Keratinocyte (primary cell): ENCODE data around the gene WFDC2. TPM values are rescaled to one million over a fixed set of nuclear protein-coding genes. Genes with fewer than 3 reads are reported as not detected.

ENCODE experiments used
- DNase-seq: peaks from one replicate; pipeline ENCODE4 v3.0.0-alpha.2; 2011; ENCODE audit warnings: low read depth, missing footprints, low spot score
- FAIRE-seq: peaks from 2 replicates; lab custom pipeline; 2011; peaks lifted over from hg19 to GRCh38; lab: Jason Lieb, UNC
- H2AFZ ChIP-seq: 2 replicates; pipeline ENCODE4 v1.6.0; 2012; ENCODE audit warnings: low read length, control low read depth, inconsistent platforms; ENCODE audit not compliant: control insufficient read depth
- H3K27ac ChIP-seq: 2 replicates; pipeline ENCODE4 v1.5.1; 2011; ENCODE audit warnings: low read length; ENCODE audit not compliant: control insufficient read depth, insufficient read depth
- H3K27me3 ChIP-seq: 3 replicates; pipeline ENCODE4 v1.6.0; 2011; ENCODE audit warnings: low read length; ENCODE audit not compliant: control insufficient read depth, insufficient read depth; ENCODE audit errors: extremely low read depth
- H3K36me3 ChIP-seq, 2 experiments: 2 replicates in 1 of 2; 3 replicates in 1 of 2; pipeline ENCODE4 v1.5.1; 2011; ENCODE audit warnings: low read length in 2 of 2, mild to moderate bottlenecking in 1 of 2; ENCODE audit not compliant: control insufficient read depth in 2 of 2, insufficient read depth in 2 of 2; ENCODE audit errors: extremely low read depth in 1 of 2
- H3K4me1 ChIP-seq: 3 replicates; pipeline ENCODE4 v1.5.1; 2011; ENCODE audit warnings: low read length; ENCODE audit not compliant: control insufficient read depth, insufficient read depth; ENCODE audit errors: extremely low read depth
- H3K4me2 ChIP-seq: 3 replicates; pipeline ENCODE4 v1.6.0; 2011; ENCODE audit warnings: low read depth, low read length; ENCODE audit not compliant: control insufficient read depth, insufficient read depth; ENCODE audit errors: extremely low read depth
- H3K4me3 ChIP-seq, 3 experiments: fragments of 200-600 bp in 1 of 3; sonication (generic) in 1 of 3; 2 replicates in 2 of 3; 3 replicates in 1 of 3; pipeline ENCODE4 v1.5.1; 2011 to 2016; ENCODE audit warnings: low read length in 3 of 3, mild to moderate bottlenecking in 3 of 3, control low read depth in 2 of 3, inconsistent platforms in 1 of 3, low read depth in 1 of 3, mixed read lengths in 1 of 3, mixed run types in 1 of 3, moderate library complexity in 1 of 3; ENCODE audit not compliant: control insufficient read depth in 2 of 3, insufficient read depth in 2 of 3; ENCODE audit errors: extremely low read depth in 1 of 3
- H3K79me2 ChIP-seq: 2 replicates; pipeline ENCODE4 v1.6.0; 2012; ENCODE audit warnings: low read length; ENCODE audit not compliant: control insufficient read depth, insufficient read depth
- H3K9ac ChIP-seq: 3 replicates; pipeline ENCODE4 v1.6.0; 2011; ENCODE audit warnings: low read length; ENCODE audit not compliant: control insufficient read depth, insufficient read depth; ENCODE audit errors: extremely low read depth
- H3K9me1 ChIP-seq: 3 replicates; pipeline ENCODE4 v1.6.0; 2011; ENCODE audit warnings: low read length; ENCODE audit not compliant: control insufficient read depth, insufficient read depth; ENCODE audit errors: extremely low read depth
- H3K9me3 ChIP-seq: 2 replicates; pipeline ENCODE4 v1.5.1; 2012; ENCODE audit warnings: low read depth, low read length; ENCODE audit not compliant: control insufficient read depth
- H4K20me1 ChIP-seq: 3 replicates; pipeline ENCODE4 v1.6.0; 2011; ENCODE audit warnings: low read length; ENCODE audit not compliant: control insufficient read depth, insufficient read depth; ENCODE audit errors: extremely low read depth
- EZH2 ChIP-seq: IDR thresholded peaks from one replicate; pipeline ENCODE4 v1.6.1; 2012; ENCODE audit warnings: inconsistent platforms, mild to moderate bottlenecking, low read length, moderate library complexity
- dilution Hi-C: fragments of 300-500 bp; cut with MboI; formaldehyde crosslinking; loops from one replicate; pipeline ENCODE4 v1.7.0; 2020; ENCODE audit warnings: low sequenced_read_pairs; ENCODE audit not compliant: extremely low pct_ligation_motif_present
- polyA plus RNA-seq, 5 experiments: library from polyadenylated mRNA; depleted of rRNA in 3 of 5; stranded (reverse) in 3 of 5; stranded (forward) in 1 of 5; unstranded in 1 of 5; fragments of >200 nt; gene quantifications; 1 replicate in 1 of 5; 2 replicates in 3 of 5; 3 replicates in 1 of 5; pipeline versions ENCODE4 v1.2.1 to v1.2.3, GENCODE V29; 2011 to 2012; ENCODE audit warnings: missing spikeins in 2 of 5, low read depth in 1 of 5, low replicate concordance in 1 of 5
- TF ChIP-seq, protein P1 (sequence below), 3 experiments: IDR thresholded peaks in 1 of 3; conservative IDR thresholded peaks in 1 of 3; optimal IDR thresholded peaks in 1 of 3; 2 replicates in 2 of 3; 3 replicates in 1 of 3; pipeline versions ENCODE3 to v1.5.1; 2011; ENCODE audit warnings: low read length in 3 of 3, mild to moderate bottlenecking in 3 of 3, moderate library complexity in 2 of 3, control low read depth in 1 of 3, inconsistent platforms in 1 of 3; ENCODE audit not compliant: insufficient read depth in 2 of 3; ENCODE audit errors: extremely low read depth in 1 of 3

Gene WFDC2
- polyA plus RNA-seq, 1 donor (not counting 4 experiments of a cell fraction or from before 2014, with no cell fraction given), result not detected

DNA sequence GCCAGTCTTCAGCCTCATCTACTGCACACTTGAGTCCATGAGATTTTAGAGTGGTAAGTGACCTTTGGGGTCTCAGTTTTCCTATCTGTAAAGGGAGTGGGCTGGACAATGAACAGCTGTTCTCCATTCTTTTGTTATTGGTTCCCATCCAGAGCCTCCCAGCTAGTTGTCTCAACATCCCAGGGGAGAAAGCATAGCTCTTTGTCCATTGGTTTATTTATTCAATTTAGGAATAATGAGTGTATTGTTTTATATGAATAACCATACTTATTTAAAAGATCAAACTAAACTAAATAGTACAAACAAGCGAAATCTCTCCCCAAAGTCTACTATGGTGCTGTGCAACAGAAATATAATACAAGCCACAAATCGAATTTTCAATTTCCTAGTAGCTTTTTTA is 39.9 kb upstream of the WFDC2 start:
- no peak overlapping the region for H3K9ac ChIP-seq
- no peaks in the 10 kb centered on the region for H4K20me1 ChIP-seq
- H3K36me3 ChIP-seq, result peaks cover 2 to 6% of the 10 kb centered on the region in 2 experiments
- DNase-seq (no peak), FAIRE-seq (no peak)
- TF ChIP-seq, protein P1, sequence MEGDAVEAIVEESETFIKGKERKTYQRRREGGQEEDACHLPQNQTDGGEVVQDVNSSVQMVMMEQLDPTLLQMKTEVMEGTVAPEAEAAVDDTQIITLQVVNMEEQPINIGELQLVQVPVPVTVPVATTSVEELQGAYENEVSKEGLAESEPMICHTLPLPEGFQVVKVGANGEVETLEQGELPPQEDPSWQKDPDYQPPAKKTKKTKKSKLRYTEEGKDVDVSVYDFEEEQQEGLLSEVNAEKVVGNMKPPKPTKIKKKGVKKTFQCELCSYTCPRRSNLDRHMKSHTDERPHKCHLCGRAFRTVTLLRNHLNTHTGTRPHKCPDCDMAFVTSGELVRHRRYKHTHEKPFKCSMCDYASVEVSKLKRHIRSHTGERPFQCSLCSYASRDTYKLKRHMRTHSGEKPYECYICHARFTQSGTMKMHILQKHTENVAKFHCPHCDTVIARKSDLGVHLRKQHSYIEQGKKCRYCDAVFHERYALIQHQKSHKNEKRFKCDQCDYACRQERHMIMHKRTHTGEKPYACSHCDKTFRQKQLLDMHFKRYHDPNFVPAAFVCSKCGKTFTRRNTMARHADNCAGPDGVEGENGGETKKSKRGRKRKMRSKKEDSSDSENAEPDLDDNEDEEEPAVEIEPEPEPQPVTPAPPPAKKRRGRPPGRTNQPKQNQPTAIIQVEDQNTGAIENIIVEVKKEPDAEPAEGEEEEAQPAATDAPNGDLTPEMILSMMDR (optimal IDR thresholded peaks at IDR 0.05 in 1 of 3, IDR thresholded peaks at IDR 0.05 in 1 of 3, conservative IDR thresholded peaks at IDR 0.05 in 1 of 3; ENCODE audit: extremely low read depth in 1 of 3, insufficient read depth in 2 of 3, low read length in 3 of 3), result no peak
- TF ChIP-seq EZH2, result no peak
- H3K9me3 ChIP-seq, result no peaks in the 10 kb centered on the region
- H3K9me1 ChIP-seq, result no peaks in the 10 kb centered on the region
- no peaks in the 10 kb centered on the region for H3K27me3 ChIP-seq
- no peak overlapping the region for H3K4me3 ChIP-seq
- no peaks in the 10 kb centered on the region for H3K4me1 ChIP-seq
- no peak overlapping the region for H3K27ac ChIP-seq
- dilution Hi-C loops, result no loop called here
- no peaks in the 10 kb centered on the region for H3K79me2 ChIP-seq
- no peak overlapping the region for H2AFZ ChIP-seq
- H3K4me2 ChIP-seq, result no peak overlapping the region

DNA sequence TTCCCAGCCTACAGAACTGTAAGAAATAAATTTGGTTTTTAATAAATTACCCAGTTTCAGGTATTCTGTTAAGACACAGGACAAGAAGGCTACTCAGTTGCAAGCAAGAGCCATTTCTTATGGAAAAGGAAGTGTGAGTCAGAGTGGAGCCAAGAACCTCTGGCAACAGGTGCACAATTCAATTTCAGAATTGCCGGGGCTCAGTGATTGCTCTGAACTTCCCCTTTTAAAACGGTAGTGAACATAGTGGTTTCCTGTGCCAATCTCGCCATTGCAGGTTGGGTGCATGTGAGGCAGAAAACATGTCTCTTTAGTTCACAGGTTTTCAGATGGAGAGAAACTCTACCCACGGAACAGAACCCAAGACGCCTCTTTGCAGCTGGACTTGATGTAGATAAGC is 37.3 kb upstream of the WFDC2 start:
- no peaks in the 10 kb centered on the region for H3K27me3 ChIP-seq
- no peaks in the 10 kb centered on the region for H3K9me1 ChIP-seq
- H3K4me3 ChIP-seq, result no peak overlapping the region
- no peak overlapping the region for H2AFZ ChIP-seq
- no peak for DNase-seq
- FAIRE-seq, result no peak
- TF ChIP-seq, protein P1 (optimal IDR thresholded peaks at IDR 0.05 in 1 of 3, IDR thresholded peaks at IDR 0.05 in 1 of 3, conservative IDR thresholded peaks at IDR 0.05 in 1 of 3; ENCODE audit: extremely low read depth in 1 of 3, insufficient read depth in 2 of 3, low read length in 3 of 3), result no peak
- no peak for TF ChIP-seq EZH2
- no peak overlapping the region for H3K9ac ChIP-seq
- peaks cover 4% of the 10 kb centered on the region for H3K4me1 ChIP-seq
- dilution Hi-C loops, result no loop called here
- H3K36me3 ChIP-seq, result peaks cover 0 to 2% of the 10 kb centered on the region in 2 experiments
- H3K79me2 ChIP-seq, result no peaks in the 10 kb centered on the region
- no peak overlapping the region for H3K4me2 ChIP-seq
- no peaks in the 10 kb centered on the region for H3K9me3 ChIP-seq
- no peaks in the 10 kb centered on the region for H4K20me1 ChIP-seq
- H3K27ac ChIP-seq, result no peak overlapping the region
